Astrocyte of the spinal cord (primary cell): ENCODE measurements around the gene HSPA12A.
"Not testable (repeated sequence)": the region's sequence is repeated elsewhere in the genome, so short reads cannot be mapped to it uniquely, and the experiment has no call there.

Experiments used
- DNase-seq: peaks from one replicate; pipeline ENCODE4 v3.0.0; 2011; ENCODE audit warnings: low read depth, low spot score
- H3K4me3 ChIP-seq: 2 replicates; pipeline ENCODE4 v1.5.1; 2011; ENCODE audit warnings: low read depth, mild to moderate bottlenecking, low read length, moderate library complexity
- CTCF ChIP-seq: IDR thresholded peaks from 2 replicates; pipeline ENCODE4 v1.5.1; 2012; ENCODE audit warnings: low read depth, mild to moderate bottlenecking, low read length, inconsistent platforms
- in situ Hi-C: cut with HindIII; loops from 2 replicates; pipeline ENCODE4 v1.10.0; 2017; ENCODE audit warnings: low sequenced_read_pairs

HSPA12A gene

GRCh38 chr10:116712989-116713543, 29.3 kb downstream of the HSPA12A start:
- no peak overlapping the region for H3K4me3 ChIP-seq
- DNase-seq, result no peak
- TF ChIP-seq CTCF, result no peak
- in situ Hi-C loops, result no loop called here

- in situ Hi-C loops, result no loop called here
- H3K4me3 ChIP-seq, result no peak overlapping the region
- TF ChIP-seq CTCF, result no peak
- no peak for DNase-seq
Observed at GRCh38 chr10:116712519-116712918, 29.8 kb downstream of the HSPA12A start.

GRCh38 chr10:116711803-116712202, 30.6 kb downstream of the HSPA12A start:
- H3K4me3 ChIP-seq, in situ Hi-C loops, DNase-seq: not testable (repeated sequence)

- TF ChIP-seq CTCF, result no peak
- no peak for DNase-seq
- in situ Hi-C loops, result no loop called here
- H3K4me3 ChIP-seq, result no peak overlapping the region
Observed at GRCh38 chr10:116710076-116710475, 32.3 kb downstream of the HSPA12A start.

GRCh38 chr10:116708877-116709276, 33.5 kb downstream of the HSPA12A start:
- no peak for DNase-seq
- no peak for TF ChIP-seq CTCF
- in situ Hi-C loops, result no loop called here
- H3K4me3 ChIP-seq, result no peak overlapping the region

- no peak for DNase-seq
- TF ChIP-seq CTCF, result no peak
- in situ Hi-C loops, result no loop called here
- H3K4me3 ChIP-seq, result no peak overlapping the region
Observed at GRCh38 chr10:116708391-116708821, 34.0 kb downstream of the HSPA12A start.

- TF ChIP-seq CTCF, result no peak
- no peak for DNase-seq
- in situ Hi-C loops, result no loop called here
- H3K4me3 ChIP-seq, result no peak overlapping the region
Observed at GRCh38 chr10:116707981-116708380, 34.4 kb downstream of the HSPA12A start.
